ENCODE data around the gene F12.

F12 gene

DNA sequence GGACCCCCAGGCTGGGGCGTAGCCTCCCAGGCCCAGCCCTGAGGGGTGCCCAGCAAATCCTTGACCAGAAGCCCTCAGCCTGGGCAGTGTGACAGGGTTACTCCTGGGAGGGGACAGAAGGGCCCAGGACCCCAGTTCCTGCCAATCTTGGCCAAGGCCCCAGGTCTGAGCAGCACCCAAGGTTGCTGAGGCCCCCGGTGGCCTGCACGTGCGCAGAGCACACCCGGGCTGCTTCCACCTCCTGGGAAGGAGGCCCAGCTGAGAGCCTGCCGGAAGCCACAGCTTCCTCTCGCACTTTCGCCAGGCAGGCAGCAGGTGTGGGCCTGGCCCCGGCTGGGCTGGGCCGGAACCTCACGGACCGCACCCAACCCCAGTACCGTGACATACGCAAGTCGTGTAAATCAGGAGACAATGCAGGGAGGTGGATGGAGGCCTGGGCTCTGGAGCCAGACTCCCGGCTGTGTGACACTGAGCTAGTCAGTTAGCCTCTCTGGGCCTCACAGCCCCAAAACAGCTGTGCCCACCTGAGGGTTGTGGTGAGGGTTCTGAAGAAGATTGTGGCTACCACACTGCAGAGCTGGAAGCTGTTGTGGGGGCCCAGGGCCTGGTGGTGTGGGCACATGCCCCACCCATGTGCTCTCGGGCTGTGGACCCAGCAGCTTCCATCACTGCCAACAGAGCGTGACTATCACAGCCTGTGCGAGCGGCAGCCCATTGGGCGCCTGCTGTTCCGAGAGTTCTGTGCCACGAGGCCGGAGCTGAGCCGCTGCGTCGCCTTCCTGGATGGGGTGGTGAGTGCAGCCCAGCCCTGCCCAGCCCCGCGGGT lies 22.2 kb upstream of the F12 start:
- no peaks in the 10 kb centered on the region for H3K9me3 ChIP-seq (ENCODE audit: control insufficient read depth in 5 of 5, low read length in 5 of 5)
- H3K27ac ChIP-seq (ENCODE audit: low read depth, low read length), result no peak overlapping the region
- no peaks in the 10 kb centered on the region for H3K27me3 ChIP-seq (ENCODE audit: control insufficient read depth in 5 of 5, insufficient read depth in 4 of 5, low read length in 5 of 5)
- peaks cover 0 to 66% (median 54%) of the 10 kb centered on the region in 5 donors for H3K36me3 ChIP-seq (ENCODE audit: control insufficient read depth in 5 of 5, insufficient read depth in 5 of 5, low read length in 5 of 5)
- H3K4me1 ChIP-seq (ENCODE audit: control insufficient read depth in 5 of 5, insufficient read depth in 5 of 5, low read length in 5 of 5), result peaks cover 6 to 55% (median 37%) of the 10 kb centered on the region in 5 donors
- peak overlapping the region in 1 of 5 donors; percentile 4 for H3K9ac ChIP-seq (ENCODE audit: low read length in 5 of 5)
- H3K4me3 ChIP-seq (ENCODE audit: low read depth in 1 of 5, low read length in 5 of 5), result no peak overlapping the region

DNA sequence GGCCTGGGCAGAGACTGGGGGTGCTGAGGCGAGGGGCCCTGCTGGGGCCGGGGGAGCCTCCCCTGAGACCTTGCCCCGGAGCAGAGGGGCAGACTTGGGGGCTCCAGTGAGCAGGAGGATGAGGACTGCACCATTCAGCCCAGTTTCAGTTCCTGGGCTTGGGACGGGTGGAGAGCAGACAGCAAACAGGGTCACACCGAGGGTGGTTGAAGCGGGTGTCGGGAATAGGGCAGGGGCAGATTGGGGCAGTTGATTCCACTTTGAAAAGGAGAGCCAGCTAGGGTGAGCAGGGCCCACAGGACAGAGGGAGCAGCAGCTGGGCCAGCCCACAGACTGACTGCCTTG lies 21.6 kb upstream of the F12 start:
- Histone ChIP-seq H3K36me3 (ENCODE audit: control insufficient read depth in 5 of 5, insufficient read depth in 5 of 5, low read length in 5 of 5) (peaks cover 0 to 60% (median 49%) of the 10 kb centered on the region in 5 donors), H3K9me3 (ENCODE audit: control insufficient read depth in 5 of 5, low read length in 5 of 5) (no peaks in the 10 kb centered on the region), H3K4me3 (ENCODE audit: low read depth in 1 of 5, low read length in 5 of 5) (no peak overlapping the region), H3K27ac (ENCODE audit: low read depth, low read length) (no peak overlapping the region), H3K27me3 (ENCODE audit: control insufficient read depth in 5 of 5, insufficient read depth in 4 of 5, low read length in 5 of 5) (no peaks in the 10 kb centered on the region), H3K9ac (ENCODE audit: low read length in 5 of 5) (peak overlapping the region in 1 of 5 donors; percentile 4), H3K4me1 (ENCODE audit: control insufficient read depth in 5 of 5, insufficient read depth in 5 of 5, low read length in 5 of 5) (peaks cover 6 to 55% (median 37%) of the 10 kb centered on the region in 5 donors)

DNA sequence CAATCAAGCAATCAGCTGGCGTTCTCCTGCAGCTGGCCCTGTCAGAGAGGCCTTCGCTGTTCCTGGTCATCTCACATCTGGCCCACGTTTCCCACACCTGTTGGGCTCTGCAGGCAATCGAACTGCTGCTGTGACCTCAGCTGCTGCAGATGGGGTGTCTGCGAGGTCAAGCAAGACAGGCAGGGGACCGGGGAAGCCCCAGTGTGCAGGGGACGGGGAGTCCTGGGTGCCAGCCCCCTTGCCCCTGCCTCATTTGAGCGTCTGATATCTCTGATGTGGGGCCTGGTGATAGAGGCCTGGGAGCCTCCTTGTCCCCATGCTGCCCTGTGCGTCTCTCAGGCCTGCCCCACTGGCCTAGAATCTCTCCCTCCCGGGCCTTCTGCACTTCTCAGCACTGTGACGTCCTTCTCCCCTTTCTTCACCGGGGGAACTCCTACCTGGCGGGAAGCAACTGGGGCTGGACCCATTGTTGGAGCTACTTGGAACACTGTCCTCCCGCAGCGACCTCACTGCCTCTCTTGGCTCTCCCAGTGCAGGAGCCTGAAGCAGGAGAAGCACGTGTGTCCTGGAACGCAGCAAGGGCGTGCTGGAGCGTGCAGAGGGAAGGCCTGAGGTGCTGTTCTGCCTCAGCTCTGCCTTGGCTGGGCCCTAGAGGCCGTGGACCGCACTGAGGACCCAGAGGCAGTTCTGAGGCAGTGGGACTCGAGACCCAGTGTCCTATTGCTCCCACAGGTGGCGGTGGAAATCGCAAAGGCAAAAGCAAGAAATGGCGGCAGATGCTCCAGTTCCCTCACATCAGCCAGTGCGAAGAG lies 21.0 kb upstream of the F12 start:
- no peak overlapping the region for H3K4me3 ChIP-seq (ENCODE audit: low read depth in 1 of 5, low read length in 5 of 5)
- peaks cover 0 to 54% (median 43%) of the 10 kb centered on the region in 5 donors for H3K36me3 ChIP-seq (ENCODE audit: control insufficient read depth in 5 of 5, insufficient read depth in 5 of 5, low read length in 5 of 5)
- H3K27me3 ChIP-seq (ENCODE audit: control insufficient read depth in 5 of 5, insufficient read depth in 4 of 5, low read length in 5 of 5), result no peaks in the 10 kb centered on the region
- no peak overlapping the region for H3K27ac ChIP-seq (ENCODE audit: low read depth, low read length)
- H3K9me3 ChIP-seq (ENCODE audit: control insufficient read depth in 5 of 5, low read length in 5 of 5), result no peaks in the 10 kb centered on the region
- peaks cover 6 to 61% (median 41%) of the 10 kb centered on the region in 5 donors for H3K4me1 ChIP-seq (ENCODE audit: control insufficient read depth in 5 of 5, insufficient read depth in 5 of 5, low read length in 5 of 5)
- H3K9ac ChIP-seq (ENCODE audit: low read length in 5 of 5), result no peak overlapping the region

DNA sequence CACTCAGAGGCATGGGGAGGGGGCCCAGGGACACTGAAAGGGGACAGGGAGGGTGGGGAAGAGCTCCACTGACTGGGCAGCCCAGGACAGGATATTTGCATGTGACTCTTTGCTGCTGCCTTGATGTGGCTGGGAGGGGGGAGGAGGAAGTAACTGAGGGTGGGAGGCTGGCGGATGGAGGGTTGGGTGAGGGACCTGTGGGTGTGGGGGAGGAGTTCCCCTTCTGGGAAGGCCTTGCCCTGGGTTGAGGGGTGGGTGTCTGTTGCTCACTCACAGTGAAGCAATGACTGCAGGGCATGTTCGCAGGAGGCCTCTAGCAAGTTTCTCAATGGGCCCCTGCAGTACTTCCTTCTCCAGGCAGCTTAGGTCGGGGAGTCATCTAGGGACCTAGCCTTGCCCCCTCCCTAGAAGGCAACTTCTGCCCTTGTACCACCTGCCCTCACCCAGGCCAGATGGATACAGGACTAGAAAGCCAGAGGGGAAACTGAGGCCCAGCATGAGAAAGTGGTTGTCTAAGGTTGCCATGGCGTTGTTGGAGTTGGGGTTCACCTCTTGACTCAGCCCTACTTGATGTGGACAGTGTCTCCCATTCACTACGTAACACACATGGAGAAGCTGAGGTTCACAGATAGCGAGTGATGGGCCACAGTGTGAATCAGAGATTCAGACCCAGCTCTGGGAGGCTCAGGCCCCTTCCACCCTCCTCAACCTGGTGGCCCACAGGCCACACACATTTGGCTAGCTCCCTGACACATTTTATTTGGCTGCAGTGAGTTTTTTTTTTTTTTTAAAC lies 20.1 kb upstream of the F12 start:
- Histone ChIP-seq H3K9me3 (ENCODE audit: control insufficient read depth in 5 of 5, low read length in 5 of 5) (no peaks in the 10 kb centered on the region), H3K4me1 (ENCODE audit: control insufficient read depth in 5 of 5, insufficient read depth in 5 of 5, low read length in 5 of 5) (peaks cover 6 to 65% (median 43%) of the 10 kb centered on the region in 5 donors), H3K36me3 (ENCODE audit: control insufficient read depth in 5 of 5, insufficient read depth in 5 of 5, low read length in 5 of 5) (peaks cover 0 to 45% (median 34%) of the 10 kb centered on the region in 5 donors), H3K27ac (ENCODE audit: low read depth, low read length) (no peak overlapping the region), H3K9ac (ENCODE audit: low read length in 5 of 5) (peak overlapping the region in 1 of 5 donors; percentile 13), H3K27me3 (ENCODE audit: control insufficient read depth in 5 of 5, insufficient read depth in 4 of 5, low read length in 5 of 5) (no peaks in the 10 kb centered on the region), H3K4me3 (ENCODE audit: low read depth in 1 of 5, low read length in 5 of 5) (no peak overlapping the region)

DNA sequence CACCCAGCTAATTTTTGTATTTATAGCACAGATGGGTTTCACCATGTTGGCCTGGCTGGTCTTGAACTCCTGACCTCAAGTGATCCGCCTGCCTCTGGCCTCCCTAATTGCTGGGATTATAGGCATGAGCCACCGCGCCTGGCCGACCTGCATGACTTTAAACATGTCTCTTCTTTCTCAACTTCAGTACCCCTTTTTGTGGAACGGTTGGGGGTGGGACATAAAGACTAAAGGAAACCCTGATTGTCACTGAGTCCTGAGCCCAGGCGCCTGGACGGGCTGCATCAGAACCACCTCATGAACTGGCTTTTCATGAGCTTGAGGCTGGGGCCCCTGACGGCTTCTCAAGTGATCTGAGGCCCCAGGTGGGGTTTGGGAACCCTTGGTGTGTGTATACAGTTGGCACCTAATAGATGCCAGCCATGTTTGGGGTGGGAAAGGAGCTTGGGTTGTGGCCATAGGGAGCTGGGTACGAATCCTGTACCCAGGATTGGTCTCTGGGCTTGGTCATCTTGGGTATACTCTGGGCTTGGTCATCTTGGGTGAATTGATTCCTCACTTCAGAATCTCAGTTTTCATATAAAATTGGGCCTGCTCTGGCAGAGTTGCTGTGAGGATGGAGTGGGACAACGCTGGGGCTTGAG lies 19.3 kb upstream of the F12 start:
- Histone ChIP-seq H3K9me3 (ENCODE audit: control insufficient read depth in 5 of 5, low read length in 5 of 5) (no peaks in the 10 kb centered on the region), H3K36me3 (ENCODE audit: control insufficient read depth in 5 of 5, insufficient read depth in 5 of 5, low read length in 5 of 5) (peaks cover 0 to 37% (median 27%) of the 10 kb centered on the region in 5 donors), H3K27me3 (ENCODE audit: control insufficient read depth in 5 of 5, insufficient read depth in 4 of 5, low read length in 5 of 5) (no peaks in the 10 kb centered on the region), H3K27ac (ENCODE audit: low read depth, low read length) (peak overlapping the region; percentile 41), H3K4me3 (ENCODE audit: low read depth in 1 of 5, low read length in 5 of 5) (no peak overlapping the region), H3K4me1 (ENCODE audit: control insufficient read depth in 5 of 5, insufficient read depth in 5 of 5, low read length in 5 of 5) (peaks cover 6 to 65% (median 43%) of the 10 kb centered on the region in 5 donors), H3K9ac (ENCODE audit: low read length in 5 of 5) (peak overlapping the region in 3 of 5 donors; percentile 37 to 85 (median 48))

DNA sequence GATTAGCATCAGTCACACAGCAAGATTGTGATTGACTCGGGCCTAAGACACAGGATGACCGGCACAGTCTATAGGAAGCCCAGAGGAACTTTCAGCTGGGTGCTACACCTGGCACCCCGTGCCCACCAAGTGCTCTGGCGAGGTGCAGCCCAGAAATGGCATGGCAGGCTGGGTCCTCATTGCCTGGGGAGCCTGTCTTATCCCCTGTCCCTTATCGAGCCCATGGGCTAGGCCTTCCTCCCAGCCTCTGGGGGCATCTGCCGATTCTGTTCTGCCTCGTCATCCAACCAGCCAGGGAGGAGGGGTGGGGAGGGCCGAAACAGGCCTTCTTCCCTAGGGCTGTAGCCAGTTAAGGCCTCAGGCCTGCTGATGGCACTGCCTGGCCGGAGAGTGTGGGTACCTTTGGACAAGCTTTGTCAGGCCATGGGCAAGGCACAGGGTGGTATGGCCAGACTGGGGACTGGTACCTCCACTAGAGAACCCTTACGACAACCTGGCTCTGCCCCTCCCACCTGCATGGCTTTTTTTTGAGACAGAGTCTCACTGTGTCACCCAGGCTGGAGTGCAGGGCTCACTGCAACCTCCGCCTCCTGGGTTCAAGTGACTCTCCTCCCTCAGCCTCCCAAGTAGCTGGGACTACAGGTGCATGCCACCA lies 18.7 kb upstream of the F12 start:
- Histone ChIP-seq H3K27me3 (ENCODE audit: control insufficient read depth in 5 of 5, insufficient read depth in 4 of 5, low read length in 5 of 5) (no peaks in the 10 kb centered on the region), H3K4me3 (ENCODE audit: low read depth in 1 of 5, low read length in 5 of 5) (peak overlapping the region; percentile 73 to 88 (median 79)), H3K9ac (ENCODE audit: low read length in 5 of 5) (peak overlapping the region in 4 of 5 donors; percentile 81 to 91 (median 88)), H3K27ac (ENCODE audit: low read depth, low read length) (no peak overlapping the region), H3K4me1 (ENCODE audit: control insufficient read depth in 5 of 5, insufficient read depth in 5 of 5, low read length in 5 of 5) (peaks cover 6 to 65% (median 43%) of the 10 kb centered on the region in 5 donors), H3K36me3 (ENCODE audit: control insufficient read depth in 5 of 5, insufficient read depth in 5 of 5, low read length in 5 of 5) (peaks cover 0 to 31% (median 20%) of the 10 kb centered on the region in 5 donors), H3K9me3 (ENCODE audit: control insufficient read depth in 5 of 5, low read length in 5 of 5) (no peaks in the 10 kb centered on the region)

DNA sequence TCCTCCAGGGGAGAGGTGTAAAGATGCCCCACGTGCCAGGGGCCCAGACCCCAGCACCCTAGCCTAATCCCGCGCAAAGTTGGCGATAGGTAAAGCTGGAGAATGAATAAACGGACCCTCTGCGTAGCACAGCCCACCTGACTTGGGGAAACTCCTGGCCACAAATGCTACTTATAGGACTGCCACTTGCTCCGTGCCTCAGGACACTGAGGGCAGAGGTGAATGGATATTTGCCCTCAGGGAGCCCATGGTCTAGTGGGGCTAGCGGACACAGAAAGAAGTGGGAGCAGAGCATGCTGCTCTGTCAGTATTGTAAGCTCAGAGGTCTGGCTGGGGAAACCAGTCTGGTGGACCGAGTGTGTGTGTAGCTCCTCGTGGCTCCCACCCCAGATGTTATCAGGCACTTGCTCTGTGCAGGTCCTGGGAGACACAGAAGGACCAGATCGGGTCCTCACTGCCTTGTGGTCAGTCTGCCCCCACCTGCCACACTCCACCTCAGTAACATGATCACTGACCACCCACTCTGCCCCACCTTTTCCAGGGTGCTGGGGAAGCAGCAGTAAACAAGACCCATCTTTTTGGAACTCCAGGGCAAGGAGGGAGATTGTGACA lies 18.0 kb upstream of the F12 start:
- Histone ChIP-seq H3K4me1 (ENCODE audit: control insufficient read depth in 5 of 5, insufficient read depth in 5 of 5, low read length in 5 of 5) (peaks cover 6 to 63% (median 43%) of the 10 kb centered on the region in 5 donors), H3K27me3 (ENCODE audit: control insufficient read depth in 5 of 5, insufficient read depth in 4 of 5, low read length in 5 of 5) (no peaks in the 10 kb centered on the region), H3K9ac (ENCODE audit: low read length in 5 of 5) (peak overlapping the region; percentile 71 to 91 (median 85)), H3K27ac (ENCODE audit: low read depth, low read length) (no peak overlapping the region), H3K4me3 (ENCODE audit: low read depth in 1 of 5, low read length in 5 of 5) (peak overlapping the region; percentile 73 to 88 (median 79)), H3K9me3 (ENCODE audit: control insufficient read depth in 5 of 5, low read length in 5 of 5) (no peaks in the 10 kb centered on the region), H3K36me3 (ENCODE audit: control insufficient read depth in 5 of 5, insufficient read depth in 5 of 5, low read length in 5 of 5) (peaks cover 0 to 24% (median 13%) of the 10 kb centered on the region in 5 donors)

DNA sequence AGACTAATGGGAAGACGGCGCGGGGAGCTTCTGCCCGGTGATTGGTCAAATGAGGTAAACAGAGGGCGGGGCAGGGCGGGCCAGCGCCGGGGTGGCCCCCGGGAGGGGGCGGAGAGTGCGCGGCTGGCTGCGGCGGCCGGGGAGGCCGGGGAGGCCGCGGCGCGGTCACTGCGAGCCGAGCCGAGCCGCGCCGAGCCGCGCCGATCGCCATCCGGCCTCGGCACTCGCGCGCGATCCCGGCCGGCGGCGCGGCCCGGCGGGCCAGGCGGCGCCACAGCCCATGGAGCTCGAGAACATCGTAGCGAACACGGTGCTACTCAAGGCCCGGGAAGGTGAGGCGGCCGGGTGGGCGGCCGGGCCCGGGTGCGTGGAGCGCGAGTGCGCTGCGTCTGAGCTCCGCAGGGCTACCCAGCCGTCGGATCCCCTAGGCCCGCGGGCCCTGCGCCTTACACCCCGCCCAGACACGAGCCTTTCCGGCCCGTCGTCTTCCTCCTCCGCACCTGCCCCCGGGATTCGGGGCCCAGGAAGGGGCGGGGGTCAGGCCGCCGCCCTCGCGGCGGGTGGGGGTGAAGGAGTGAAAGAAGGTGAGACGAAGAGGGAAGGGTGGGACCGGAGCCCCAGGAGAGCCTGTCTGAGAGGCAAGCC lies 17.3 kb upstream of the F12 start, which contains the start of gene GRK6:
GRK6 (plus strand) TSS at position 111 of the 645 bp plus-strand sequence; CDS start at position 281, 170 bp downstream.
- H3K4me1 ChIP-seq (ENCODE audit: control insufficient read depth in 5 of 5, insufficient read depth in 5 of 5, low read length in 5 of 5), result peaks cover 6 to 59% (median 43%) of the 10 kb centered on the region in 5 donors
- H3K4me3 ChIP-seq (ENCODE audit: low read depth in 1 of 5, low read length in 5 of 5), result peak within 1 kb of the TSS; percentile 76 to 88 (median 83)
- H3K9me3 ChIP-seq (ENCODE audit: control insufficient read depth in 5 of 5, low read length in 5 of 5), result no peaks in the 10 kb centered on the region
- H3K27me3 ChIP-seq (ENCODE audit: control insufficient read depth in 5 of 5, insufficient read depth in 4 of 5, low read length in 5 of 5), result no peaks in the 10 kb centered on the region
- H3K27ac ChIP-seq (ENCODE audit: low read depth, low read length), result peak within 1 kb of the TSS; percentile 91
- peaks cover 0 to 17% (median 7%) of the 10 kb centered on the region in 5 donors for H3K36me3 ChIP-seq (ENCODE audit: control insufficient read depth in 5 of 5, insufficient read depth in 5 of 5, low read length in 5 of 5)
- H3K9ac ChIP-seq (ENCODE audit: low read length in 5 of 5), result peak within 1 kb of the TSS; percentile 71 to 91 (median 85)

Data from subcutaneous abdominal adipose tissue (tissue), 5 donors.